A549 (cell line): ENCODE data around the gene SGIP1. TPM values are rescaled to one million over a fixed set of nuclear protein-coding genes. Genes with fewer than 3 reads are reported as not detected.
A peak's percentile ranks its signal among the peaks of the same experiment; 100 is the strongest.

Experiments used
- ATAC-seq, 2 experiments: fragments of 200-7000 bp in 1 of 2; fragments of >200 bp in 1 of 2; cut with Nextera tagmentation in 1 of 2; cut with Tn5 transposase in 1 of 2; 3 replicates each; pipeline versions ENCODE4 v1.8.0 to v1.9.1; 2018 to 2020; ENCODE audit warnings: mild to moderate bottlenecking in 1 of 2, moderate library complexity in 1 of 2
- CTCF ChIA-PET: fragments of 300-600 bp; sonication (Branson Sonifier 250); formaldehyde crosslinking; extraction: SDS; loops from one replicate; lab custom pipeline; 2021; ENCODE audit warnings: antibody characterized with exemption, inconsistent platforms; lab: Yijun Ruan, JAX
- POLR2A ChIA-PET: fragments of 350-600 bp; formaldehyde crosslinking; extraction: SDS; loops from one replicate; lab custom pipeline; 2021; ENCODE audit warnings: antibody characterized with exemption, inconsistent platforms; lab: Yijun Ruan, JAX
- DNase-seq, 2 experiments: peaks; one replicate each; pipeline versions ENCODE4 v3.0.0 to v3.0.0-alpha.2; 2011 to 2016; ENCODE audit warnings: low read depth in 1 of 2, low spot score in 1 of 2
- FAIRE-seq: peaks from 2 replicates; lab custom pipeline; 2011; peaks lifted over from hg19 to GRCh38; lab: Jason Lieb, UNC
- H3K27ac ChIP-seq, 2 experiments: fragments of >200 bp; sonication (Bioruptor Twin); formaldehyde crosslinking; 3 replicates each; pipeline ENCODE4 v1.5.1; 2016 to 2017
- H3K4me1 ChIP-seq: fragments of >200 bp; sonication (Bioruptor Twin); formaldehyde crosslinking; 3 replicates; pipeline ENCODE4 v1.6.1; 2016
- H3K4me2 ChIP-seq: fragments of >200 bp; sonication (Bioruptor Twin); formaldehyde crosslinking; 3 replicates; pipeline ENCODE4 v1.6.1; 2016
- H3K4me3 ChIP-seq: fragments of >200 bp; sonication (Bioruptor Twin); formaldehyde crosslinking; 3 replicates; pipeline ENCODE4 v1.5.1; 2016
- H3K9me3 ChIP-seq: fragments of >200 bp; sonication (Bioruptor Twin); formaldehyde crosslinking; 3 replicates; pipeline ENCODE4 v1.6.1; 2016
- BCL3 ChIP-seq: fragments of >200 bp; sonication (Bioruptor Twin); formaldehyde crosslinking; IDR thresholded peaks from 3 replicates; pipeline ENCODE4 v1.6.1; 2016
- BHLHE40 ChIP-seq: IDR thresholded peaks from 2 replicates; pipeline ENCODE4 v1.6.1; 2012; ENCODE audit warnings: low read depth, low read length, inconsistent platforms
- CEBPB ChIP-seq, 2 experiments: fragments of >200 bp in 1 of 2; sonication (Bioruptor Twin) in 1 of 2; formaldehyde crosslinking in 1 of 2; IDR thresholded peaks; 2 replicates each; pipeline ENCODE4 v1.6.1; 2012 to 2016
- CHD2 ChIP-seq: fragments of 150-350 bp; IDR thresholded peaks from 2 replicates; pipeline ENCODE4 v1.6.1; 2014; ENCODE audit warnings: low read length; ENCODE audit not compliant: partially characterized antibody
- CHD4 ChIP-seq: fragments of 200-600 bp; sonication (generic); IDR thresholded peaks from 2 replicates; pipeline ENCODE4 v1.6.1; 2016; ENCODE audit warnings: antibody characterized with exemption, mild to moderate bottlenecking, borderline replicate concordance
- EHF ChIP-seq: fragments of 250-450 bp; sonication (Bioruptor Pico); IDR thresholded peaks from 2 replicates; pipeline ENCODE4 v1.5.0; 2020; ENCODE audit warnings: mild to moderate bottlenecking
- EP300 ChIP-seq, 2 experiments: fragments of >200 bp; sonication (Bioruptor Twin); formaldehyde crosslinking; IDR thresholded peaks; 2 replicates in 1 of 2; 3 replicates in 1 of 2; pipeline ENCODE4 v1.6.1; 2016 to 2017
- FOSL2 ChIP-seq, 2 experiments: fragments of 450-650 bp in 1 of 2; fragments of >200 bp in 1 of 2; sonication (Bioruptor Twin) in 1 of 2; formaldehyde crosslinking; IDR thresholded peaks; 2 replicates each; pipeline versions ENCODE4 v1.5.0 to v1.6.1; 2016 to 2020; ENCODE audit warnings: mild to moderate bottlenecking in 1 of 2, moderate library complexity in 1 of 2
- FOXS1 ChIP-seq: fragments of 250-450 bp; sonication (Bioruptor Pico); IDR thresholded peaks from 2 replicates; pipeline ENCODE4 v1.5.0; 2020; ENCODE audit warnings: mild to moderate bottlenecking, moderate library complexity
- GATA3 ChIP-seq: IDR thresholded peaks from 2 replicates; pipeline ENCODE4 v1.6.1; 2012; ENCODE audit warnings: borderline replicate concordance
- HES2 ChIP-seq: fragments of >200 bp; sonication (Bioruptor Twin); formaldehyde crosslinking; IDR thresholded peaks from 2 replicates; pipeline ENCODE4 v1.6.1; 2016
- HEYL ChIP-seq: fragments of 250-450 bp; sonication (Bioruptor Pico); IDR thresholded peaks from 2 replicates; pipeline ENCODE4 v1.8.0; 2021; ENCODE audit warnings: mild to moderate bottlenecking, moderate library complexity
- JUN ChIP-seq, 2 experiments: fragments of >200 bp; sonication (Bioruptor Twin); formaldehyde crosslinking; IDR thresholded peaks; 2 replicates in 1 of 2; 3 replicates in 1 of 2; pipeline ENCODE4 v1.6.1; 2016 to 2017
- JUNB ChIP-seq: fragments of >200 bp; sonication (Bioruptor Twin); formaldehyde crosslinking; IDR thresholded peaks from 2 replicates; pipeline ENCODE4 v1.6.1; 2016
- MAX ChIP-seq: IDR thresholded peaks from 2 replicates; pipeline ENCODE4 v1.6.1; 2012
- MAZ ChIP-seq: fragments of 150-350 bp; IDR thresholded peaks from 2 replicates; pipeline ENCODE4 v1.6.1; 2014; ENCODE audit warnings: antibody characterized with exemption, low read depth, low read length, borderline replicate concordance
- PHF8 ChIP-seq: fragments of 200-600 bp; sonication (generic); IDR thresholded peaks from 2 replicates; pipeline ENCODE4 v1.6.1; 2016; ENCODE audit warnings: low read depth, mild to moderate bottlenecking, antibody characterized with exemption, moderate library complexity, borderline replicate concordance
- POLR2AphosphoS2 ChIP-seq: conservative IDR thresholded peaks from 2 replicates; pipeline ENCODE4 v1.6.1; 2012; ENCODE audit warnings: low read length, improper control_type of control experiment, inconsistent platforms
- RFX5 ChIP-seq: fragments of 450-650 bp; IDR thresholded peaks from 2 replicates; pipeline ENCODE4 v1.7.1; 2014; ENCODE audit warnings: antibody characterized with exemption, mild to moderate bottlenecking, moderate library complexity
- RNF2 ChIP-seq: fragments of 200-600 bp; sonication (generic); IDR thresholded peaks from 2 replicates; pipeline ENCODE4 v1.6.1; 2016; ENCODE audit warnings: low read depth, mild to moderate bottlenecking, antibody characterized with exemption, moderate library complexity, borderline replicate concordance
- ZC3H11A ChIP-seq: fragments of 450-650 bp; IDR thresholded peaks from 2 replicates; pipeline ENCODE4 v1.6.1; 2014; ENCODE audit warnings: antibody characterized with exemption, mild to moderate bottlenecking
- ZNF302 ChIP-seq: fragments of 250-450 bp; sonication (Bioruptor Pico); IDR thresholded peaks from 2 replicates; pipeline ENCODE4 v1.9.0; 2021; ENCODE audit warnings: inconsistent platforms, mild to moderate bottlenecking, moderate library complexity
- WGBS: methylation state at CpG from one replicate; pipeline ENCODE4 v1.1.6; 2017; ENCODE audit errors: missing lambda C conversion rate; 5-methylcytosine and 5-hydroxymethylcytosine counted together
- polyA plus RNA-seq, 4 experiments: library from polyadenylated mRNA; depleted of rRNA in 3 of 4; stranded (reverse); fragments of >200 nt; fragmentation: RNase III in 1 of 4; extraction: RNeasy Plus Mini Kit Qiagen cat#74134 plus additional on column Dnase treatment in 1 of 4; gene quantifications; 2 replicates in 3 of 4; 3 replicates in 1 of 4; pipeline ENCODE4 v1.2.3, GENCODE V29; 2011 to 2017
- TF ChIP-seq, protein P1 (sequence below): IDR thresholded peaks from 2 replicates; pipeline ENCODE4 v1.6.1; 2012; ENCODE audit warnings: low read depth, borderline replicate concordance
- TF ChIP-seq, protein P2 (sequence below): IDR thresholded peaks from 2 replicates; pipeline ENCODE4 v1.6.1; 2012
- TF ChIP-seq, protein P3 (sequence below): fragments of 250-450 bp; sonication (Bioruptor Pico); IDR thresholded peaks from 2 replicates; pipeline ENCODE4 v1.5.0; 2021; ENCODE audit warnings: mild to moderate bottlenecking, moderate library complexity, borderline replicate concordance

Gene SGIP1
- polyA plus RNA-seq, 2 of the 4 experiments (the other 2 are of a cell fraction): not detected

- peak overlapping the region; percentile 57 for H3K4me2 ChIP-seq
- H3K9me3 ChIP-seq: no peaks in the 10 kb centered on the region
- FAIRE-seq (no peak), ATAC-seq (peak; percentile 61 to 73), DNase-seq (peak in 1 of 2 experiments; percentile 14)
- 0 out of 5 replicates have a peak, but pooled peaks of 1 of the 2 experiments have one; percentile 25 for TF ChIP-seq JUN (IDR thresholded peaks at IDR 0.05)
- TF ChIP-seq ZC3H11A: no peak
- no peak for TF ChIP-seq EHF (CRISPR knock-in tag)
- TF ChIP-seq JUNB: no peak
- TF ChIP-seq FOSL2 (IDR thresholded peaks at IDR 0.05): no peak
- TF ChIP-seq FOSL2 (CRISPR knock-in tag; IDR thresholded peaks at IDR 0.05): 0 out of 2 replicates have a peak, but pooled peaks have one; percentile 27
- ChIA-PET POLR2A (no interaction called here), CTCF (interaction anchor here (0.6 kb wide), 1 partner anchor 57 kb away, joined by 4 read pairs; no protein-coding TSS in a partner anchor)
- H3K4me1 ChIP-seq: peaks cover 22% of the 10 kb centered on the region
- 34% methylated on average over 6 of the region's 6 CpGs for WGBS
- no peak overlapping the region for H3K4me3 ChIP-seq
- H3K27ac ChIP-seq: peak overlapping the region in 1 of 2 experiments; percentile 71; a peak in 4 of 6 replicates
Measured at GRCh38 chr1:66563094-66563800, 29.3 kb downstream of the SGIP1 start.

DNA sequence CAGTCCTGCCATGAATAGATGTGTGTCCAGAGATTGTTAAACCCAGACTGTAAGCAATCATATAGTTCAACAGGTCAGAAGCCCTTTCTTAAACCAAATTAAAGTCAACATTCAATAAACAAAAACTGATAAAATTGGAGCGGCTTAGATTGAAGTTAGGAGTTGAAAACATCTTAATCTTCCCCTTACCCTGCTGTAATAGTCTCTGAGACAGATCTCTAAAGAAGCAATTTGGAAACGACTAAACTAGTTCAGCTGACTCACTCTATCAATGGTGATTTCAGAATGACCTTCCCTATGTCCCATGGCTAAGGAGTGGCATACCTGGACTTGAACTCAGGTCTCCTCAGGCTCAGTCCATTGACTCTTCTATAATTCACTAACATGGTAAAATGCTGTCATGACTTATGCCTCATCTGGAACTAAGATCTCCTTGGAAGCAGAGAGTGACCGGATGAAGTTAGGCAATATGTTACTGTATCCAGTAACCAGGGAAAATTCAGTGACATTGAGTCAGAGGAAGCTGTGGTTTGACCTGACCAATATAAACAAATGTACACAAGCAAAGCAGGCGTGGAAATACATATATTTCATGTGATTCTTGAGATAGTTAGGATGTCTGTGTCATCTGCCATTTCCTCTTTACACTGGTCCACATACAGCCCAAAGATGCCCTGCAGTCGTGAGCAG is 30.1 kb downstream of the SGIP1 start:
- H3K4me2 ChIP-seq: peak overlapping the region; percentile 57
- TF ChIP-seq JUNB: peak; percentile 24; the same call in 1 of the 2 replicates
- TF ChIP-seq FOSL2 (IDR thresholded peaks at IDR 0.05): 0 out of 2 replicates have a peak, but pooled peaks have one; percentile 9
- peak; percentile 64 for TF ChIP-seq FOSL2 (CRISPR knock-in tag; IDR thresholded peaks at IDR 0.05)
- TF ChIP-seq MAX: no peak
- TF ChIP-seq EP300 (IDR thresholded peaks at IDR 0.05): 0 out of 5 replicates have a peak, but pooled peaks of 1 of the 2 experiments have one; percentile 14
- no peak for TF ChIP-seq HES2
- peak; percentile 27 to 64; a peak in 2 of 4 replicates for TF ChIP-seq CEBPB (IDR thresholded peaks at IDR 0.05)
- DNase-seq: peak; percentile 6 to 52
- ChIA-PET CTCF (interaction anchor here (1.0 kb wide), 1 partner anchor 10 kb away, joined by 3 read pairs; no protein-coding TSS in a partner anchor), POLR2A (no interaction called here)
- ATAC-seq: peak; percentile 80 to 91
- H3K4me3 ChIP-seq: no peak overlapping the region
- FAIRE-seq: no peak
- peak overlapping the region in 1 of 2 experiments; percentile 71; a peak in 4 of 6 replicates for H3K27ac ChIP-seq
- WGBS: 27% methylated on average over 5 of the region's 5 CpGs
- H3K4me1 ChIP-seq: peaks cover 22% of the 10 kb centered on the region
- H3K9me3 ChIP-seq: no peaks in the 10 kb centered on the region

DNA sequence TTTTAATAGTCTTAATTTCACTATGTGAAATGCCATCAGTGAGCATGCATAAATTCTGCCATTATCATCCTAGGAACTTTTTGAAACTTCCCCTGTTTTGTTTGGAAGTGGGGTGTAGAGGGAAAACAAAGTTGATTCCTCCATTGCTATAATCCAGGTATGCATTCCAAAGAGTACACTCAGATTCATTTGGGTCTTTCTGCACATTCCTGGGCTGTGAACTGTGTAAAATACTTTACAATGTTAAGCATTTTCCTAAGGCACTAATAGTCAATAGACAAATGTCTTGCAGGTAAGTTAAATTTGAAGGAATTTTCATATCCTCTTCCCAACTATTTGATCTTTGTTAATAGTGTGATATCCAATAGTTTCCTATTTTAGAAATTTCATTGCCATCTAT is 36.2 kb downstream of the SGIP1 start:
- Histone ChIP-seq H3K4me3 (no peak overlapping the region), H3K27ac (no peak overlapping the region), H3K9me3 (no peaks in the 10 kb centered on the region), H3K4me1 (no peaks in the 10 kb centered on the region), H3K4me2 (no peak overlapping the region)
- TF ChIP-seq HEYL (CRISPR knock-in tag) (no peak), HES2 (no peak), ZNF302 (CRISPR knock-in tag) (no peak), RFX5 (no peak), BCL3 (no peak), CHD4 (no peak), FOXS1 (CRISPR knock-in tag) (no peak), BHLHE40 (no peak), MAX (no peak), RNF2 (no peak), POLR2AphosphoS2 (no peak), CHD2 (no peak), PHF8 (no peak), MAZ (no peak), EHF (CRISPR knock-in tag) (no peak), GATA3 (no peak)
- TF ChIP-seq, protein P1, sequence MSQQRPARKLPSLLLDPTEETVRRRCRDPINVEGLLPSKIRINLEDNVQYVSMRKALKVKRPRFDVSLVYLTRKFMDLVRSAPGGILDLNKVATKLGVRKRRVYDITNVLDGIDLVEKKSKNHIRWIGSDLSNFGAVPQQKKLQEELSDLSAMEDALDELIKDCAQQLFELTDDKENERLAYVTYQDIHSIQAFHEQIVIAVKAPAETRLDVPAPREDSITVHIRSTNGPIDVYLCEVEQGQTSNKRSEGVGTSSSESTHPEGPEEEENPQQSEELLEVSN: no peak
- TF ChIP-seq, protein P2, sequence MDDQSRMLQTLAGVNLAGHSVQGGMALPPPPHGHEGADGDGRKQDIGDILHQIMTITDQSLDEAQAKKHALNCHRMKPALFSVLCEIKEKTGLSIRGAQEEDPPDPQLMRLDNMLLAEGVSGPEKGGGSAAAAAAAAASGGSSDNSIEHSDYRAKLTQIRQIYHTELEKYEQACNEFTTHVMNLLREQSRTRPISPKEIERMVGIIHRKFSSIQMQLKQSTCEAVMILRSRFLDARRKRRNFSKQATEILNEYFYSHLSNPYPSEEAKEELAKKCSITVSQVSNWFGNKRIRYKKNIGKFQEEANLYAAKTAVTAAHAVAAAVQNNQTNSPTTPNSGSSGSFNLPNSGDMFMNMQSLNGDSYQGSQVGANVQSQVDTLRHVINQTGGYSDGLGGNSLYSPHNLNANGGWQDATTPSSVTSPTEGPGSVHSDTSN: no peak
- TF ChIP-seq, protein P3, sequence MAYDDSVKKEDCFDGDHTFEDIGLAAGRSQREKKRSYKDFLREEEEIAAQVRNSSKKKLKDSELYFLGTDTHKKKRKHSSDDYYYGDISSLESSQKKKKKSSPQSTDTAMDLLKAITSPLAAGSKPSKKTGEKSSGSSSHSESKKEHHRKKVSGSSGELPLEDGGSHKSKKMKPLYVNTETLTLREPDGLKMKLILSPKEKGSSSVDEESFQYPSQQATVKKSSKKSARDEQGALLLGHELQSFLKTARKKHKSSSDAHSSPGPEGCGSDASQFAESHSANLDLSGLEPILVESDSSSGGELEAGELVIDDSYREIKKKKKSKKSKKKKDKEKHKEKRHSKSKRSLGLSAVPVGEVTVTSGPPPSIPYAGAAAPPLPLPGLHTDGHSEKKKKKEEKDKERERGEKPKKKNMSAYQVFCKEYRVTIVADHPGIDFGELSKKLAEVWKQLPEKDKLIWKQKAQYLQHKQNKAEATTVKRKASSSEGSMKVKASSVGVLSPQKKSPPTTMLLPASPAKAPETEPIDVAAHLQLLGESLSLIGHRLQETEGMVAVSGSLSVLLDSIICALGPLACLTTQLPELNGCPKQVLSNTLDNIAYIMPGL (CRISPR knock-in tag): no peak
- ATAC-seq (no peak), DNase-seq (no peak), FAIRE-seq (no peak)
- CTCF ChIA-PET: no interaction called here
- POLR2A ChIA-PET: no interaction called here
